Skin epidermis (tissue), 12 donors: ENCODE results near the gene AXL.
"Not testable (repeated sequence)": the region's sequence is repeated elsewhere in the genome, so short reads cannot be mapped to it uniquely, and the experiment has no call there.

ENCODE experiments used
- H3K27ac ChIP-seq, 21 experiments: fragments of 200-600 bp; sonication (generic) in 11 of 21; one replicate each; pipeline ENCODE4 v1.5.0; 2020; ENCODE audit warnings: mild to moderate bottlenecking in 3 of 21, inconsistent platforms in 2 of 21, moderate library complexity in 2 of 21
- H3K4me3 ChIP-seq, 7 experiments: fragments of 200-600 bp; sonication (generic) in 2 of 7; one replicate each; pipeline ENCODE4 v1.5.0; 2020; ENCODE audit warnings: inconsistent platforms in 2 of 7, mild to moderate bottlenecking in 2 of 7, moderate library complexity in 1 of 7

Gene AXL

GRCh38 chr19:41218615-41219507 is at the start of gene AXL:
AXL (plus strand) TSS chr19:41219223; CDS start chr19:41219393, 170 bp downstream.
- peak within 1 kb of the TSS; percentile 32 to 60 (median 48) for H3K4me3 ChIP-seq

GRCh38 chr19:41172297-41173164 is 46.5 kb upstream of the AXL start:
- no peak overlapping the region for H3K27ac ChIP-seq
- no peak overlapping the region for H3K4me3 ChIP-seq

More at GRCh38 chr19:41218615-41219507, at the start of gene AXL:
- H3K27ac ChIP-seq = peak within 1 kb of the TSS; percentile 41 to 99 (median 87)

GRCh38 chr19:41174297-41174928 is 44.6 kb upstream of the AXL start:
- H3K4me3 ChIP-seq = no peak overlapping the region
- H3K27ac ChIP-seq = peak overlapping the region in 1 of 21 experiments; percentile 49

GRCh38 chr19:41175801-41176777 is 42.9 kb upstream of the AXL start:
- no peak overlapping the region for H3K4me3 ChIP-seq

GRCh38 chr19:41180173-41180572 is 38.9 kb upstream of the AXL start:
- H3K27ac ChIP-seq, H3K4me3 ChIP-seq: not testable (repeated sequence)

More at GRCh38 chr19:41175801-41176777, 42.9 kb upstream of the AXL start:
- H3K27ac ChIP-seq = peak overlapping the region in 17 of 21 experiments; percentile 7 to 83 (median 49)

- no peak overlapping the region for H3K27ac ChIP-seq
- H3K4me3 ChIP-seq = no peak overlapping the region
Observed at GRCh38 chr19:41186971-41187883, 31.8 kb upstream of the AXL start.

- H3K4me3 ChIP-seq = no peak overlapping the region
- no peak overlapping the region for H3K27ac ChIP-seq
Observed at GRCh38 chr19:41187884-41188279, 31.1 kb upstream of the AXL start.

GRCh38 chr19:41189425-41190065 is 29.5 kb upstream of the AXL start:
- H3K27ac ChIP-seq = no peak overlapping the region
- H3K4me3 ChIP-seq = no peak overlapping the region

GRCh38 chr19:41192574-41193429 is 26.2 kb upstream of the AXL start, which contains the start of gene CYP2S1:
CYP2S1 (plus strand) TSS chr19:41193219; CDS start chr19:41193265, 46 bp downstream.
- peak within 1 kb of the TSS in 15 of 21 experiments; percentile 5 to 78 (median 49) for H3K27ac ChIP-seq
- H3K4me3 ChIP-seq = peak within 1 kb of the TSS; percentile 35 to 56 (median 37)

- peak overlapping the region; percentile 35 to 56 (median 37) for H3K4me3 ChIP-seq
- H3K27ac ChIP-seq = peak overlapping the region in 15 of 21 experiments; percentile 5 to 78 (median 49)
Observed at GRCh38 chr19:41193430-41194156, 25.4 kb upstream of the AXL start.

GRCh38 chr19:41194157-41194552 is 24.9 kb upstream of the AXL start:
- Histone ChIP-seq H3K27ac (peak overlapping the region in 5 of 21 experiments; percentile 10 to 78 (median 49)), H3K4me3 (peak overlapping the region in 5 of 7 experiments; percentile 35 to 56 (median 37))

- H3K27ac ChIP-seq = peak overlapping the region in 5 of 21 experiments; percentile 13 to 51 (median 39)
- H3K4me3 ChIP-seq = no peak overlapping the region
Observed at GRCh38 chr19:41195675-41196497, 23.1 kb upstream of the AXL start.

- Histone ChIP-seq H3K4me3 (no peak overlapping the region), H3K27ac (no peak overlapping the region)
Observed at GRCh38 chr19:41198559-41198958, 20.5 kb upstream of the AXL start.

- Histone ChIP-seq H3K27ac (no peak overlapping the region), H3K4me3 (no peak overlapping the region)
Observed at GRCh38 chr19:41203371-41203770, 15.7 kb upstream of the AXL start.
